GM12878 (cell line): ENCODE measurements around the gene DIS3L2. TPM values are rescaled to one million over a fixed set of nuclear protein-coding genes. Genes with fewer than 3 reads are reported as not detected.

Source experiments
- ATAC-seq: fragments of 200-7000 bp; cut with Tn5 transposase; 3 replicates; pipeline ENCODE4 v1.9.1; 2020; ENCODE audit warnings: mild to moderate bottlenecking, moderate library complexity
- BruUV-seq: library from RNA; stranded (reverse); fragments of 400-500 nt; replicated peaks from 2 replicates; lab custom pipeline; 2021; lab: Mats Ljungman, UMichigan
- CTCF ChIA-PET: fragments of 300-600 bp; sonication (Branson Sonifier 250); formaldehyde crosslinking; extraction: SDS; loops from one replicate; lab custom pipeline; 2021; ENCODE audit warnings: inconsistent platforms; lab: Yijun Ruan, JAX
- POLR2A ChIA-PET: fragments of 350-600 bp; formaldehyde crosslinking; extraction: SDS; loops from one replicate; lab custom pipeline; 2021; ENCODE audit warnings: inconsistent platforms; lab: Charles Lee
- RAD21 ChIA-PET: fragments of 300-600 bp; sonication (Branson Sonifier 250); formaldehyde crosslinking; loops from one replicate; lab custom pipeline; 2023; ENCODE audit warnings: antibody characterized with exemption; ENCODE audit not compliant: unreplicated experiment; lab: Charles Lee
- SMC1A ChIA-PET: fragments of 300-600 bp; sonication (Branson Sonifier 250); formaldehyde crosslinking; loops from one replicate; lab custom pipeline; 2023; ENCODE audit not compliant: unreplicated experiment, uncharacterized antibody; lab: Charles Lee
- DNase-seq: peaks from one replicate; pipeline ENCODE4 v3.0.0-alpha.2; 2011; ENCODE audit warnings: low read depth, low spot score
- FAIRE-seq: peaks from 3 replicates; lab custom pipeline; 2011; peaks lifted over from hg19 to GRCh38; lab: Jason Lieb, UNC
- H2AFZ ChIP-seq: 2 replicates; pipeline ENCODE4 v1.6.0; 2011; ENCODE audit warnings: low read depth, low read length, control low read depth; ENCODE audit not compliant: control insufficient read depth
- H3K27ac ChIP-seq: 2 replicates; pipeline ENCODE4 v1.5.1; 2011; ENCODE audit warnings: control low read depth; ENCODE audit not compliant: control insufficient read depth, insufficient read depth
- H3K27me3 ChIP-seq, 2 experiments: replicated peaks in 1 of 2; 2 replicates each; pipeline versions ENCODE4 v1.6.0 to v1.6.1; 2011; ENCODE audit warnings: low read length in 1 of 2; ENCODE audit not compliant: control insufficient read depth in 2 of 2, insufficient read depth in 2 of 2
- H3K36me3 ChIP-seq, 2 experiments: 2 replicates each; pipeline ENCODE4 v1.5.1; 2011; ENCODE audit warnings: low read length in 1 of 2; ENCODE audit not compliant: control insufficient read depth in 2 of 2, insufficient read depth in 2 of 2
- H3K4me1 ChIP-seq: 2 replicates; pipeline ENCODE4 v1.6.1; 2011; ENCODE audit warnings: mild to moderate bottlenecking, low read length, moderate library complexity, mixed read lengths; ENCODE audit not compliant: control insufficient read depth, insufficient read depth
- H3K4me2 ChIP-seq: 2 replicates; pipeline ENCODE4 v1.6.0; 2011; ENCODE audit warnings: control low read depth; ENCODE audit not compliant: control insufficient read depth, insufficient read depth
- H3K4me3 ChIP-seq: fragments of 200-600 bp; sonication (generic); 2 replicates; pipeline ENCODE4 v1.5.1; 2016
- H3K79me2 ChIP-seq: 2 replicates; pipeline ENCODE4 v1.6.0; 2011; ENCODE audit warnings: low read length; ENCODE audit not compliant: control insufficient read depth, insufficient read depth
- H3K9ac ChIP-seq: 2 replicates; pipeline ENCODE4 v1.8.0; 2011; ENCODE audit warnings: low read length, control low read depth, mixed read lengths; ENCODE audit not compliant: control insufficient read depth, insufficient read depth
- H3K9me3 ChIP-seq: replicated peaks from 3 replicates; pipeline ENCODE4 v1.5.1; 2011; ENCODE audit warnings: mild to moderate bottlenecking, low read length; ENCODE audit not compliant: control insufficient read depth, insufficient read depth
- H4K20me1 ChIP-seq: 2 replicates; pipeline ENCODE4 v1.6.0; 2011; ENCODE audit not compliant: control insufficient read depth, insufficient read depth
- IRF4 ChIP-seq: IDR thresholded peaks from 2 replicates; pipeline ENCODE4 v1.6.1; 2011; ENCODE audit warnings: low read depth, low read length
- NFYB ChIP-seq: IDR thresholded peaks from 2 replicates; pipeline ENCODE4 v1.6.1; 2011; ENCODE audit warnings: low read depth, mild to moderate bottlenecking, low read length, improper control_type of control experiment, moderate library complexity; ENCODE audit not compliant: insufficient read depth
- NR2C1 ChIP-seq: fragments of 450-650 bp; IDR thresholded peaks from 2 replicates; pipeline ENCODE4 v1.6.1; 2017; ENCODE audit warnings: antibody characterized with exemption, mild to moderate bottlenecking, moderate library complexity
- POLR2AphosphoS5 ChIP-seq: IDR thresholded peaks from 2 replicates; pipeline ENCODE4 v1.6.1; 2011; ENCODE audit warnings: mild to moderate bottlenecking, low read length, inconsistent platforms
- RAD51 ChIP-seq: fragments of 450-650 bp; IDR thresholded peaks from 2 replicates; pipeline ENCODE4 v1.6.1; 2016; ENCODE audit warnings: moderate library complexity, mild to moderate bottlenecking, inconsistent platforms
- RBBP5 ChIP-seq: fragments of 200-600 bp; sonication (generic); conservative IDR thresholded peaks from 2 replicates; pipeline ENCODE4 v1.6.1; 2016
- RUNX3 ChIP-seq: IDR thresholded peaks from 2 replicates; pipeline ENCODE4 v1.6.1; 2012; ENCODE audit warnings: low read length, inconsistent platforms
- TAF1 ChIP-seq: IDR thresholded peaks from 2 replicates; pipeline ENCODE4 v1.6.1; 2011; ENCODE audit warnings: mild to moderate bottlenecking, low read depth, low read length, borderline replicate concordance
- TCF7 ChIP-seq: IDR thresholded peaks from 2 replicates; pipeline ENCODE4 v1.6.1; 2014; ENCODE audit warnings: antibody characterized with exemption, borderline replicate concordance
- YBX1 ChIP-seq: fragments of 450-650 bp; IDR thresholded peaks from 2 replicates; pipeline ENCODE4 v1.6.1; 2016; ENCODE audit warnings: antibody characterized with exemption
- ZBTB33 ChIP-seq: fragments of 450-650 bp; IDR thresholded peaks from 2 replicates; pipeline ENCODE4 v1.6.1; 2017; ENCODE audit warnings: mild to moderate bottlenecking
- WGBS: methylation state at CpG from one replicate; pipeline ENCODE4 v1.1.6; 2016; ENCODE audit warnings: low lambda C conversion rate; ENCODE audit not compliant: insufficient replicate concordance, insufficient coverage; ENCODE audit errors: missing lambda C conversion rate; 5-methylcytosine and 5-hydroxymethylcytosine counted together
- in situ Hi-C: fragments of 300-500 bp; cut with MboI; formaldehyde crosslinking; loops from 9 replicates; pipeline ENCODE4 v1.14.3; 2018; ENCODE audit warnings: mixed read lengths
- intact Hi-C: fragments of 100-400 bp; cut with micrococcal nuclease; formaldehyde crosslinking; loops from one replicate; pipeline ENCODE4 v1.14.2; 2022; ENCODE audit not compliant: unreplicated experiment
- polyA plus RNA-seq, 11 experiments: library from polyadenylated mRNA; depleted of rRNA in 4 of 11; unstranded in 6 of 11; stranded (reverse) in 5 of 11; fragments of >200 nt; fragmentation: Nextera tagmentation in 4 of 11; fragmentation: Illumina TruSeq in 1 of 11; extraction: Ambion mirVana in 4 of 11; extraction: Trizol in 1 of 11; gene quantifications; 1 replicate in 1 of 11; 2 replicates in 10 of 11; pipeline versions ENCODE4 v1.2.1 to v1.2.3, GENCODE V29; 2011 to 2016; ENCODE audit warnings: inconsistent platforms in 2 of 11, missing spikeins in 2 of 11, low read depth in 1 of 11
- total RNA-seq, 4 experiments: library from RNA; depleted of rRNA in 3 of 4; stranded (reverse); fragments of >200 nt in 3 of 4; fragmentation: Illumina TruSeq in 1 of 4; extraction: Trizol in 1 of 4; gene quantifications; 2 replicates each; pipeline versions ENCODE4 v1.2.1 to v1.2.3, GENCODE V29; 2013 to 2021
- TF ChIP-seq, protein P1 (sequence below): fragments of 450-650 bp; formaldehyde crosslinking; IDR thresholded peaks from 2 replicates; pipeline ENCODE4 v1.4.0; 2020; ENCODE audit warnings: mild to moderate bottlenecking, moderate library complexity
- TF ChIP-seq, protein P2 (sequence below): fragments of 450-650 bp; formaldehyde crosslinking; IDR thresholded peaks from 2 replicates; pipeline ENCODE4 v1.4.0; 2022; ENCODE audit warnings: mild to moderate bottlenecking, moderate library complexity
- TF ChIP-seq, protein P3 (sequence below): fragments of 450-650 bp; IDR thresholded peaks from 2 replicates; pipeline ENCODE4 v1.6.1; 2016; ENCODE audit warnings: mild to moderate bottlenecking

Gene DIS3L2
- total and polyA plus RNA-seq, 10 of the 15 experiments (the other 5 are each of a cell fraction or from before 2014, with no cell fraction given): 3.5 to 27.1 (median 16.0) TPM

DNA sequence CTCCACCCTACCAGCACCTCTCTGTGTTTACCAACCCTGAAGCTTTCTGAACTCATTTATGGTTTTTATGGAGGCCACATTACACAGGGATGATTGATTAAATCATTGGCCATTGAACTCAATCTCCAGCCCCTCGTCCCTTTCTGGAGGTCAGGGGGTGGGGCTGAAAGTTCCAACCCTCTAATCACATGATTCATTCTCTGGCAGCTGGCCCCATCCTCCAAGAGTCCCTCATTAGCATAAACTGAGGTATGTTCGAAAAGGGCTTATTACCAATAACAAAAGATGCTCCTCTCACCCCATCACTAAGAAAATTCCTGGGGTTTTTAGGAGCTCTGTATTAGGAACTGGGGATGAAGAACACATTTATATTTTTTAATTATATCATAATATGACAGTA lies 92.3 kb downstream of the DIS3L2 start:
- CTCF ChIA-PET: interaction anchor here (0.6 kb wide), 1 partner anchor 97 kb away, joined by 3 read pairs; no protein-coding TSS in a partner anchor
- Histone ChIP-seq H3K27me3 (no peaks in the 10 kb centered on the region), H3K4me2 (no peak overlapping the region), H3K79me2 (no peaks in the 10 kb centered on the region), H3K4me1 (peaks cover 11% of the 10 kb centered on the region), H3K4me3 (no peak overlapping the region), H3K9me3 (no peaks in the 10 kb centered on the region), H2AFZ (no peak overlapping the region), H4K20me1 (no peaks in the 10 kb centered on the region), H3K27ac (no peak overlapping the region), H3K36me3 (no peaks in the 10 kb centered on the region), H3K9ac (no peak overlapping the region)
- RAD21 ChIA-PET: no interaction called here
- ATAC-seq (no peak), FAIRE-seq (no peak), DNase-seq (no peak)
- in situ Hi-C loops: no loop called here
- 23% methylated on average over 2 of the region's 2 CpGs for WGBS
- no TSS peak for BruUV-seq
- no peak for TF ChIP-seq RBBP5
- TF ChIP-seq RUNX3: no peak
- no peak for TF ChIP-seq NR2C1
- TF ChIP-seq, protein P1, sequence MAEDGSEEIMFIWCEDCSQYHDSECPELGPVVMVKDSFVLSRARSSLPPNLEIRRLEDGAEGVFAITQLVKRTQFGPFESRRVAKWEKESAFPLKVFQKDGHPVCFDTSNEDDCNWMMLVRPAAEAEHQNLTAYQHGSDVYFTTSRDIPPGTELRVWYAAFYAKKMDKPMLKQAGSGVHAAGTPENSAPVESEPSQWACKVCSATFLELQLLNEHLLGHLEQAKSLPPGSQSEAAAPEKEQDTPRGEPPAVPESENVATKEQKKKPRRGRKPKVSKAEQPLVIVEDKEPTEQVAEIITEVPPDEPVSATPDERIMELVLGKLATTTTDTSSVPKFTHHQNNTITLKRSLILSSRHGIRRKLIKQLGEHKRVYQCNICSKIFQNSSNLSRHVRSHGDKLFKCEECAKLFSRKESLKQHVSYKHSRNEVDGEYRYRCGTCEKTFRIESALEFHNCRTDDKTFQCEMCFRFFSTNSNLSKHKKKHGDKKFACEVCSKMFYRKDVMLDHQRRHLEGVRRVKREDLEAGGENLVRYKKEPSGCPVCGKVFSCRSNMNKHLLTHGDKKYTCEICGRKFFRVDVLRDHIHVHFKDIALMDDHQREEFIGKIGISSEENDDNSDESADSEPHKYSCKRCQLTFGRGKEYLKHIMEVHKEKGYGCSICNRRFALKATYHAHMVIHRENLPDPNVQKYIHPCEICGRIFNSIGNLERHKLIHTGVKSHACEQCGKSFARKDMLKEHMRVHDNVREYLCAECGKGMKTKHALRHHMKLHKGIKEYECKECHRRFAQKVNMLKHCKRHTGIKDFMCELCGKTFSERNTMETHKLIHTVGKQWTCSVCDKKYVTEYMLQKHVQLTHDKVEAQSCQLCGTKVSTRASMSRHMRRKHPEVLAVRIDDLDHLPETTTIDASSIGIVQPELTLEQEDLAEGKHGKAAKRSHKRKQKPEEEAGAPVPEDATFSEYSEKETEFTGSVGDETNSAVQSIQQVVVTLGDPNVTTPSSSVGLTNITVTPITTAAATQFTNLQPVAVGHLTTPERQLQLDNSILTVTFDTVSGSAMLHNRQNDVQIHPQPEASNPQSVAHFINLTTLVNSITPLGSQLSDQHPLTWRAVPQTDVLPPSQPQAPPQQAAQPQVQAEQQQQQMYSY: no peak
- TF ChIP-seq TCF7: no peak
- TF ChIP-seq NFYB: no peak
- TF ChIP-seq RAD51: no peak
- no peak for TF ChIP-seq TAF1
- TF ChIP-seq YBX1: no peak
- TF ChIP-seq IRF4: no peak
- TF ChIP-seq ZBTB33: no peak
- TF ChIP-seq, protein P2, sequence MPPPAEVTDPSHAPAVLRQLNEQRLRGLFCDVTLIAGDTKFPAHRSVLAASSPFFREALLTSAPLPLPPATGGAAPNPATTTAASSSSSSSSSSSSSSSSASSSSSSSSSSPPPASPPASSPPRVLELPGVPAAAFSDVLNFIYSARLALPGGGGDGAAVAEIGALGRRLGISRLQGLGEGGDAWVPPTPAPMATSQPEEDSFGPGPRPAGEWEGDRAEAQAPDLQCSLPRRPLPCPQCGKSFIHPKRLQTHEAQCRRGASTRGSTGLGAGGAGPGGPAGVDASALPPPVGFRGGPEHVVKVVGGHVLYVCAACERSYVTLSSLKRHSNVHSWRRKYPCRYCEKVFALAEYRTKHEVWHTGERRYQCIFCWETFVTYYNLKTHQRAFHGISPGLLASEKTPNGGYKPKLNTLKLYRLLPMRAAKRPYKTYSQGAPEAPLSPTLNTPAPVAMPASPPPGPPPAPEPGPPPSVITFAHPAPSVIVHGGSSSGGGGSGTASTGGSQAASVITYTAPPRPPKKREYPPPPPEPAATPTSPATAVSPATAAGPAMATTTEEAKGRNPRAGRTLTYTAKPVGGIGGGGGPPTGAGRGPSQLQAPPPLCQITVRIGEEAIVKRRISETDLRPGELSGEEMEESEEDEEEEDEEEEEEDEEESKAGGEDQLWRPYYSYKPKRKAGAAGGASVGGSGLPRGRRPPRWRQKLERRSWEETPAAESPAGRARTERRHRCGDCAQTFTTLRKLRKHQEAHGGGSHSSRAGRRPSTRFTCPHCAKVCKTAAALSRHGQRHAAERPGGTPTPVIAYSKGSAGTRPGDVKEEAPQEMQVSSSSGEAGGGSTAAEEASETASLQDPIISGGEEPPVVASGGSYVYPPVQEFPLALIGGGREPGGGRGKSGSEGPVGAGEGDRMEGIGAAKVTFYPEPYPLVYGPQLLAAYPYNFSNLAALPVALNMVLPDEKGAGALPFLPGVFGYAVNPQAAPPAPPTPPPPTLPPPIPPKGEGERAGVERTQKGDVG (CRISPR knock-in tag): no peak
- TF ChIP-seq, protein P3, sequence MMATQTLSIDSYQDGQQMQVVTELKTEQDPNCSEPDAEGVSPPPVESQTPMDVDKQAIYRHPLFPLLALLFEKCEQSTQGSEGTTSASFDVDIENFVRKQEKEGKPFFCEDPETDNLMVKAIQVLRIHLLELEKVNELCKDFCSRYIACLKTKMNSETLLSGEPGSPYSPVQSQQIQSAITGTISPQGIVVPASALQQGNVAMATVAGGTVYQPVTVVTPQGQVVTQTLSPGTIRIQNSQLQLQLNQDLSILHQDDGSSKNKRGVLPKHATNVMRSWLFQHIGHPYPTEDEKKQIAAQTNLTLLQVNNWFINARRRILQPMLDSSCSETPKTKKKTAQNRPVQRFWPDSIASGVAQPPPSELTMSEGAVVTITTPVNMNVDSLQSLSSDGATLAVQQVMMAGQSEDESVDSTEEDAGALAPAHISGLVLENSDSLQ: no peak
- no peak for TF ChIP-seq POLR2AphosphoS5
- intact Hi-C loops: no loop called here
- POLR2A ChIA-PET: no interaction called here
- SMC1A ChIA-PET: no interaction called here
